Right atrium auricular region (tissue), 2 donors: ENCODE data around the gene TMC1. TPM values are rescaled to one million over a fixed set of nuclear protein-coding genes. Genes with fewer than 3 reads are reported as not detected.
A peak's percentile ranks its signal among the peaks of the same experiment; 100 is the strongest.
"Not testable (repeated sequence)": the region's sequence is repeated elsewhere in the genome, so short reads cannot be mapped to it uniquely, and the experiment has no call there.

Experiments
- DNase-seq: peaks from one replicate; pipeline ENCODE4 v3.0.0-alpha.2; 2019; ENCODE audit warnings: low spot score
- H3K27ac ChIP-seq, 2 donors: fragments of 200-600 bp; sonication (generic); 1 replicate in 1 of 2; 2 replicates in 1 of 2; pipeline ENCODE4 v1.5.1; 2016 to 2019
- H3K27me3 ChIP-seq, 2 donors: fragments of 200-600 bp; sonication (generic); one replicate each; pipeline versions ENCODE4 v1.5.1 to v1.6.0; 2017 to 2019
- H3K36me3 ChIP-seq: fragments of 200-600 bp; sonication (generic); one replicate; pipeline ENCODE4 v1.5.1; 2016
- H3K4me1 ChIP-seq, 2 donors: fragments of 200-600 bp; sonication (generic); one replicate each; pipeline versions ENCODE4 v1.5.1 to v1.6.0; 2017 to 2019
- H3K4me3 ChIP-seq, 2 donors: fragments of 200-600 bp; sonication (generic); 1 replicate in 1 of 2; 2 replicates in 1 of 2; pipeline ENCODE4 v1.5.1; 2017 to 2019; ENCODE audit warnings: mild to moderate bottlenecking in 1 of 2, moderate library complexity in 1 of 2
- H3K9me3 ChIP-seq, 2 donors: fragments of 200-600 bp; sonication (generic); one replicate each; pipeline ENCODE4 v1.5.1; 2019
- total RNA-seq, 2 donors: library from RNA; depleted of rRNA; stranded (reverse); fragments of >200 nt; gene quantifications; one replicate each; pipeline ENCODE4 v1.1.0, GENCODE V29; 2016
- TF ChIP-seq, protein P1 (sequence below), 2 donors: fragments of 200-600 bp; sonication (generic); IDR thresholded peaks; one replicate each; pipeline ENCODE4 v1.5.1; 2019; ENCODE audit warnings: antibody characterized with exemption in 2 of 2

Gene TMC1
- total RNA-seq, 2 donors from 2014 or later = not detected

DNA sequence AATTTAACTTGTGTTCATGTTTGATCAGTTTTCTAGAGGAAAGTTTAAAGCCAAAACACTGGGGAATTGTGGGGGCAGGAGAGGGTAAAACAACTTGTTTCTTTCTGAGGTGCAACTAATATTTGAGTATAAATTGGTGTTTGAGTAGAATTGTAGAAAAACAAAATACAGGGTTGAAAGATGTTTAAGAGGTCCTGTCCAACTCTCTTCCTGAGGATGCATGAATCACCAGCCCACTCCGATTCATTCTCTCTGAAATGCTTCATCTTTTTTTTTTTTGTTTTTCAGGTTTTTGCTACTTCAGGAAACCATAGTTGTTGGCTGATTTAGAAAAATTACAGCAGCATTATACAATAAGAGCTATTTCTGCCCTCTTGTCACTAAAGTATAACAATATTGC lies 42.4 kb upstream of the TMC1 start:
- no peak for DNase-seq
- Histone ChIP-seq H3K27ac (no peak overlapping the region), H3K9me3 (no peaks in the 10 kb centered on the region), H3K4me1 (peaks cover 0 to 9% of the 10 kb centered on the region in 2 donors), H3K4me3 (peak overlapping the region in 1 of 2 donors; percentile 1), H3K27me3 (no peaks in the 10 kb centered on the region), H3K36me3 (no peaks in the 10 kb centered on the region)
- TF ChIP-seq, protein P1, sequence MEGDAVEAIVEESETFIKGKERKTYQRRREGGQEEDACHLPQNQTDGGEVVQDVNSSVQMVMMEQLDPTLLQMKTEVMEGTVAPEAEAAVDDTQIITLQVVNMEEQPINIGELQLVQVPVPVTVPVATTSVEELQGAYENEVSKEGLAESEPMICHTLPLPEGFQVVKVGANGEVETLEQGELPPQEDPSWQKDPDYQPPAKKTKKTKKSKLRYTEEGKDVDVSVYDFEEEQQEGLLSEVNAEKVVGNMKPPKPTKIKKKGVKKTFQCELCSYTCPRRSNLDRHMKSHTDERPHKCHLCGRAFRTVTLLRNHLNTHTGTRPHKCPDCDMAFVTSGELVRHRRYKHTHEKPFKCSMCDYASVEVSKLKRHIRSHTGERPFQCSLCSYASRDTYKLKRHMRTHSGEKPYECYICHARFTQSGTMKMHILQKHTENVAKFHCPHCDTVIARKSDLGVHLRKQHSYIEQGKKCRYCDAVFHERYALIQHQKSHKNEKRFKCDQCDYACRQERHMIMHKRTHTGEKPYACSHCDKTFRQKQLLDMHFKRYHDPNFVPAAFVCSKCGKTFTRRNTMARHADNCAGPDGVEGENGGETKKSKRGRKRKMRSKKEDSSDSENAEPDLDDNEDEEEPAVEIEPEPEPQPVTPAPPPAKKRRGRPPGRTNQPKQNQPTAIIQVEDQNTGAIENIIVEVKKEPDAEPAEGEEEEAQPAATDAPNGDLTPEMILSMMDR (IDR thresholded peaks at IDR 0.05) = no peak

DNA sequence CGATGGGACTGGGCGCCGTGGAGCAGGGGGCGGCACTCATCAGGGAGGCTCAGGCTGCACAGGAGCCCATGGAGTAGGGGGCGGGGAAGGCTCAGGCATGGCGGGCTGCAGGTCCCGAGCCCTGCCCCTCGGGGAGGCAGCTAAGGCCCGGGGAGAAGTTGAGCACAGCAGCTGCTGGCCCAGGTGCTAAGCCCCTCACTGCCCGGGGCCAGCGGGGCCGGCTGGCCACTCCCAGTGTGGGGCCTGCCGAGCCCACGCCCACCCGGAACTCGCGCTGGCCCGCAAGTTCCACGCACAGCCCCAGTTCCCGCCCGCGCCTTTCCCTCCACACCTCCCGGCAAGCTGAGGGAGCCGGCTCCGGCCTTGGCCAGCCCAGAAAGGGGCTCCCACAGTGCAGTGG lies 41.1 kb upstream of the TMC1 start:
- H3K9me3 ChIP-seq, DNase-seq, H3K4me3 ChIP-seq, H3K36me3 ChIP-seq, H3K27ac ChIP-seq, H3K27me3 ChIP-seq, H3K4me1 ChIP-seq: not testable (repeated sequence)

DNA sequence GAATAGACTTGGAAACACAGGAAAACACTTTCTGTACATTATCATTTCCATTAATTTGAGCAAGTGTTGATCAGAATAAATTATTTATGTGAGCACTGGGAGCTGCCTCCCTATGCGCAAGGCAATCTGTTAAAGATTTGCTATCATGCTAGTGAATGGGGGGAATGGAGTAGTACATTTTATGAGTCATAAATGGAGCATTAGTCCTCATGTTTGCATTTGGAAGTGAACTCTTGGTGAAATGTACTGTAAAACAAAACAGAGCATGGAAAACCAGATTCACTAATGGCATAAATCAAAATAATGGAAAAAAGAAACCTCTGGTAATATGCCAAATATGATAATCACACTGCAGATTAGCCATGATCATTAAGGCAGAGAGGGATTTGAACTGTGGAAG lies 40.5 kb upstream of the TMC1 start:
- Histone ChIP-seq H3K4me3 (no peak overlapping the region), H3K9me3 (no peaks in the 10 kb centered on the region), H3K36me3 (no peaks in the 10 kb centered on the region), H3K4me1 (peaks cover 0 to 9% of the 10 kb centered on the region in 2 donors), H3K27me3 (no peaks in the 10 kb centered on the region), H3K27ac (no peak overlapping the region)
- no peak for DNase-seq
- TF ChIP-seq, protein P1 (IDR thresholded peaks at IDR 0.05) = no peak

DNA sequence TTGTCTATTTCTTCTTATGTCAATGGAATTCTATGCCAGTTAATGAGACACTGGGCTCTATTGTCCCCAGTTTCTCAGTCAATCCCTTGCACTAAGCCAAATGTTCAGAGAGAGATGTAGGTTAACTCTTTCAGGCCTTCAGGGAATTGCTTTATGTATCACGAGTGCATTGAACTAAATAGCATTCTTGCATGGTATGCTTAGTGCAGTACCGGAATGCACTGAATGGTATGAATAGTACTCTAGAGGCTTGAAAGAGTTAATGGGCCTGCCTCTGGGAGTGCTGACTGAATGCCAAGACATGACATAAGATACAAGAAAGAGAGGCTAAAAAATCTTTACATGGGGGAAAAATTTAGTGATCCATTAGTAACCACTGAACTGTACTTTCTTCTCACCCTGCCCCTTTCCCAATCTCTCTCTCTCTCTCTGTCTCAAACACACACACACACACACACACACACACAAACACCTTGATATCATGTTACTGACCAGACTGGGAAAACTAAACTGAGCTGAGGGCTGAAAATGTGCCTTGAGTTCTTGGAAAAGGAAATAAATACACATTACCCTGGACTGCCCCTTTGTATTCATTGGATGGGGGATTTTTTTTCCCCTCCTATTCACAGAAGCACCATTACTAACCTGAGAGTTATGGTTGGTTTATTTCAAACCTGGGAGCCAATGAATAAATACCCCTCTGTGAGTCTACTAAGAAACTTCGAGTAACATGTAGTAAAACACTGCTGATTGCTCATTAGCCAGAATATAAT lies 35.4 kb upstream of the TMC1 start:
- Histone ChIP-seq H3K36me3 (no peaks in the 10 kb centered on the region), H3K9me3 (no peaks in the 10 kb centered on the region), H3K27ac (no peak overlapping the region), H3K27me3 (no peaks in the 10 kb centered on the region), H3K4me3 (no peak overlapping the region), H3K4me1 (no peaks in the 10 kb centered on the region)
- TF ChIP-seq, protein P1 (IDR thresholded peaks at IDR 0.05) = no peak
- DNase-seq = no peak

DNA sequence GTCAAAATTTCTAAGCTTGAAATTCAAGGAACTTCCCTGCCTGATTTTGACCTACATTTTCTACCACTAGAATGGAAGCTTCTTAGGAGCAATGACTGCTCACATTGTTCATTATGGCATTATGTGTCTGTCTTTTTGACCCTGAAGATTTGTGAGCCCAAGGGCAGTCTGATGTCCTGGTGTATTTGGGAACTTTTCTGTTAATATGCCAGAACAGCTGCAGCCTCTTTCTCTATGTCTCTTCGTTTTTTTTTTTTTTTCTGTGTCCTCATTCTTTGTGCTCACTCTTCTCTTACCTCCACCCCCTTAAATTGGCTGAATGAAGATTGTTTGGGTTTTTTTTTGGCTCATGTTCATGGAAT lies 34.8 kb upstream of the TMC1 start:
- no peaks in the 10 kb centered on the region for H3K4me1 ChIP-seq
- no peak for DNase-seq
- TF ChIP-seq, protein P1 (IDR thresholded peaks at IDR 0.05) = no peak
- no peak overlapping the region for H3K27ac ChIP-seq
- no peaks in the 10 kb centered on the region for H3K9me3 ChIP-seq
- H3K4me3 ChIP-seq = no peak overlapping the region
- no peaks in the 10 kb centered on the region for H3K36me3 ChIP-seq
- H3K27me3 ChIP-seq = no peaks in the 10 kb centered on the region

DNA sequence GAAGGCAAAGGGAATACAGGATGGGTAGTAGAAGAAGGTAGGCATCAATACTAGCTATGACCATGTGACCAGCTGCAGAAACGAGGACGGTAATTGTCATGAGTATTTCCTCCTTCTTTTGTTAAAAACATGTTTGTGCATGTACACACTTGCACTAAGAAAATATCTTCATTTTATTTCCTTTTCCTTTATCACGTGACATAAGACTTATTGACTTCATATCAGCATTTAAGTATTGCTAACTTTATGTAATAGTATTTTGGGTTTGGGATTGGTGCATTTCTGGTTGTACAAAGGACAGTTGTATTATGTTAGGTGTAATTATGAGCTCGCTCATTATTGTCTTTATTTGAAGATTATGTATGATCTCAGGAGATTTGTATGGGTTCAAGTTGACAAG lies 33.7 kb upstream of the TMC1 start:
- not testable (repeated sequence) for H3K9me3 ChIP-seq, H3K36me3 ChIP-seq, DNase-seq, H3K27ac ChIP-seq, H3K4me3 ChIP-seq, H3K27me3 ChIP-seq, H3K4me1 ChIP-seq

DNA sequence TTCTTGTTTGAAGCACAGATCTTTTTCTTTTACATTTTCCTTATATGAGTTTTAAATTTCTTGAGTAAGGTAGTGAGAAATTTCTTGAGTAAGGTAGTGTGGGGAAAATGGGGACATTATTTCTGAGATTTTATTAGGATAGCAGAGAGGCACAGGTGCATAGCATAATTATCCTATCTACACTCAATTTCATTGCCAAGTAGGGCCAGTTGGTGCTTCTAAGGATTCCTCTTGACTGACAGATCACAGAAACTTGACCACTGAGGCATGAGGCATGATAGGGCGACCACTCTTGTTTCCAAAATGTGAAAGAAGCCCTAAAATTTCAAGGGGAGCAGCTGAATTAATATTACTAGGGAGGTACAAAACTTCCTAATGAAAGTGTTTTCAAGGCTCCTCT lies 31.4 kb upstream of the TMC1 start:
- no peaks in the 10 kb centered on the region for H3K36me3 ChIP-seq
- no peak overlapping the region for H3K27ac ChIP-seq
- TF ChIP-seq, protein P1 (IDR thresholded peaks at IDR 0.05) = no peak
- H3K4me3 ChIP-seq = no peak overlapping the region
- H3K27me3 ChIP-seq = no peaks in the 10 kb centered on the region
- DNase-seq = no peak
- H3K9me3 ChIP-seq = no peaks in the 10 kb centered on the region
- no peaks in the 10 kb centered on the region for H3K4me1 ChIP-seq
